HepG2 (cell line): ENCODE data around the gene SERPINF2. TPM values are rescaled to one million over a fixed set of nuclear protein-coding genes. Genes with fewer than 3 reads are reported as not detected.

Experiments
- DNMT3B ChIP-seq: conservative IDR thresholded peaks from 2 replicates; pipeline ENCODE4 v1.6.1; 2016; ENCODE audit warnings: missing biosample characterization, control low read depth
- MLLT10 ChIP-seq: sonication (generic); formaldehyde crosslinking; IDR thresholded peaks from 2 replicates; pipeline ENCODE4 v1.4.0; 2020; ENCODE audit warnings: missing genetic modification reagents
- NFYC ChIP-seq: IDR thresholded peaks from 2 replicates; pipeline ENCODE4 v1.6.1; 2016; ENCODE audit warnings: missing genetic modification reagents, missing compliant biosample characterization
- PCBP2 ChIP-seq: fragments of 200-400 bp; formaldehyde crosslinking; optimal IDR thresholded peaks from 2 replicates; pipeline ENCODE3; 2018; ENCODE audit warnings: low read length, low read depth; ENCODE audit not compliant: poor library complexity, severe bottlenecking
- PHB2 ChIP-seq: fragments of 450-650 bp; IDR thresholded peaks from 2 replicates; pipeline ENCODE4 v1.6.1; 2018; ENCODE audit not compliant: partially characterized antibody
- POGZ ChIP-seq: sonication (generic); formaldehyde crosslinking; IDR thresholded peaks from 2 replicates; pipeline ENCODE4 v1.4.0; 2020; ENCODE audit warnings: mild to moderate bottlenecking, missing genetic modification reagents
- PRMT3 ChIP-seq: sonication (generic); formaldehyde crosslinking; IDR thresholded peaks from 2 replicates; pipeline ENCODE4 v1.8.1; 2022; ENCODE audit warnings: low read depth, mild to moderate bottlenecking, moderate library complexity, missing genetic modification reagents, borderline replicate concordance
- PTBP1 ChIP-seq: fragments of 200-400 bp; formaldehyde crosslinking; IDR thresholded peaks from 2 replicates; pipeline ENCODE4 v1.6.1; 2018; ENCODE audit warnings: low read length, low read depth; ENCODE audit not compliant: poor library complexity, severe bottlenecking
- YEATS2 ChIP-seq: sonication (generic); formaldehyde crosslinking; IDR thresholded peaks from 2 replicates; pipeline ENCODE4 v1.4.0; 2020; ENCODE audit warnings: missing genetic modification reagents, borderline replicate concordance
- ZMYM2 ChIP-seq: sonication (generic); formaldehyde crosslinking; IDR thresholded peaks from 2 replicates; pipeline ENCODE4 v1.8.0; 2022; ENCODE audit warnings: mild to moderate bottlenecking, missing genetic modification reagents
- ZMYM3 ChIP-seq: sonication (generic); formaldehyde crosslinking; IDR thresholded peaks from 2 replicates; pipeline ENCODE4 v1.5.1; 2020; ENCODE audit warnings: mild to moderate bottlenecking, missing genetic modification reagents
- ZNF317 ChIP-seq: sonication (generic); formaldehyde crosslinking; IDR thresholded peaks from 2 replicates; pipeline ENCODE4 v1.5.0; 2020; ENCODE audit warnings: mild to moderate bottlenecking, missing genetic modification reagents
- ZNF441 ChIP-seq: sonication (generic); formaldehyde crosslinking; IDR thresholded peaks from 2 replicates; pipeline ENCODE4 v1.7.0; 2021; ENCODE audit warnings: missing genetic modification reagents, borderline replicate concordance
- ZNF530 ChIP-seq: sonication (generic); formaldehyde crosslinking; IDR thresholded peaks from 2 replicates; pipeline ENCODE4 v1.5.0; 2020; ENCODE audit warnings: low read depth, mild to moderate bottlenecking, missing genetic modification reagents
- ZNF547 ChIP-seq: sonication (generic); formaldehyde crosslinking; IDR thresholded peaks from 2 replicates; pipeline ENCODE4 v1.5.1; 2020; ENCODE audit warnings: mild to moderate bottlenecking, missing genetic modification reagents
- ZNF556 ChIP-seq: sonication (generic); formaldehyde crosslinking; IDR thresholded peaks from 2 replicates; pipeline ENCODE4 v1.4.0; 2020; ENCODE audit warnings: mild to moderate bottlenecking, missing genetic modification reagents, borderline replicate concordance
- ZNF7 ChIP-seq: IDR thresholded peaks from 2 replicates; pipeline ENCODE4 v1.6.1; 2016; ENCODE audit warnings: missing biosample characterization, missing genetic modification reagents
- polyA plus RNA-seq, 8 experiments: library from polyadenylated mRNA; depleted of rRNA in 3 of 8; stranded (reverse) in 7 of 8; unstranded in 1 of 8; fragments of >200 nt; fragmentation: Illumina TruSeq in 4 of 8; extraction: Trizol in 4 of 8; gene quantifications; 2 replicates each; pipeline versions ENCODE4 v1.2.1 to v1.2.3, GENCODE V29; 2011 to 2016; ENCODE audit warnings: low read depth in 4 of 8, missing spikeins in 1 of 8, mixed read lengths in 1 of 8; ENCODE audit not compliant: insufficient read depth in 1 of 8
- total RNA-seq, 5 experiments: library from RNA; depleted of rRNA; stranded (reverse); fragments of >200 nt; fragmentation: Illumina TruSeq; extraction: Trizol; gene quantifications; 2 replicates each; pipeline ENCODE4 v1.2.3, GENCODE V29; 2016; ENCODE audit warnings: low read depth in 1 of 5
- TF ChIP-seq, protein P1 (sequence below): sonication (generic); formaldehyde crosslinking; IDR thresholded peaks from 2 replicates; pipeline ENCODE4 v1.5.0; 2020; ENCODE audit warnings: missing genetic modification reagents
- TF ChIP-seq, protein P2 (sequence below): sonication (generic); formaldehyde crosslinking; IDR thresholded peaks from 2 replicates; pipeline ENCODE4 v1.8.0; 2022; ENCODE audit warnings: missing genetic modification reagents, mild to moderate bottlenecking, inconsistent platforms, borderline replicate concordance
- TF ChIP-seq, protein P3 (sequence below): sonication (generic); formaldehyde crosslinking; IDR thresholded peaks from 2 replicates; pipeline ENCODE4 v1.5.1; 2020; ENCODE audit warnings: missing genetic modification reagents, mild to moderate bottlenecking, borderline replicate concordance
- TF ChIP-seq, protein P4 (sequence below): sonication (generic); formaldehyde crosslinking; IDR thresholded peaks from 2 replicates; pipeline ENCODE4 v1.8.0; 2022; ENCODE audit warnings: missing genetic modification reagents, mild to moderate bottlenecking, borderline replicate concordance
- TF ChIP-seq, protein P5 (sequence below): sonication (generic); formaldehyde crosslinking; IDR thresholded peaks from 2 replicates; pipeline ENCODE4 v1.8.1; 2023; ENCODE audit warnings: mild to moderate bottlenecking, missing genetic modification reagents, borderline replicate concordance
- TF ChIP-seq, protein P6 (sequence below): sonication (generic); formaldehyde crosslinking; IDR thresholded peaks from 2 replicates; pipeline ENCODE4 v1.4.0; 2020; ENCODE audit warnings: missing genetic modification reagents, low read depth, mild to moderate bottlenecking, borderline replicate concordance

The SERPINF2 gene
- total and polyA plus RNA-seq, 2 of the 13 experiments (the other 11 are each of a cell fraction or from before 2014, with no cell fraction given), result 309 to 548 TPM

DNA sequence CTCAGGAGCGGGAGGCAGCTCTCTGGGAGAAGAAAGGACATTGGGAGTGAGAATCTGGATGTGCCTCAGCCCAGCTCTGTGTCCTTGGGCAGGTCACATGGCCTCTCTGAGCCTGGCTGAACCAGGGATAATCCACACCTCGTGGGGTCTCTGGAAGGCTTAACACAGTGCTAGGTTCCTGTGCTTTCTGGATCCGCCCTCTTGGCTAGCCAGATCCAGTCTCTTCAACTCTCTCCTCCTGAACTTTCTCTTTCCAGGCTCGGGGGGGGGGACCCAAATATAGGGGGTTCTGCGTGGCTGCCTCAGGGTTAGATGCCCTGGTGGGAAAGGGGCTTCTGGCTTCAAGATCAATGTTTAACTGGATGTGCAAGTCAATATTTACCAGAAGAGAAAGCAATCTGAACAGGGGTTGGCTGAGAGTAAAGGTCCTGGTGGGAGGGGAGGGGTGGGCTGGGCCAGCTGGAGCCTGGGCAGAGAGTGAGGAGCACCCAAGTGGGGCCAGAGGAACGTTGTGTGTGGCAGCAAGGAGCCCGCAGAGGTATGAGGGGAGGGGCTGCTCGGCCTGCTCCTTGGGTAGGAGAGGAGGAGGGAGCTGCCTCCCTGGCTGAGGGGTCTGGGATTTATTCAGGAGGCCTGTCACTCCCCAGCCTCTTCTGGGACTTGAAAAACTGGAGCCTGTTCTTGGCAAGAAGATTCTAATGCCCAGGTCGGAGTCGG, at the start of gene SERPINF2 (continued):
- TF ChIP-seq, protein P1, sequence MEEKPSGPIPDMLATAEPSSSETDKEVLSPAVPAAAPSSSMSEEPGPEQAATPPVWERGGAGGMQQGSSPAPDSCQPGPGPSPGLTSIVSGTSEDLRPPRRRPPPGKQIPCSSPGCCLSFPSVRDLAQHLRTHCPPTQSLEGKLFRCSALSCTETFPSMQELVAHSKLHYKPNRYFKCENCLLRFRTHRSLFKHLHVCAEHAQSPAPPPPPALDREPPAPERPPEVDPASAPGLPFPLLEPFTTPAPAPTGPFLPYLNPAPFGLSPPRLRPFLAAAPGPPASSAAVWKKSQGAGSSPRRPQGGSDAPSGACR (CRISPR knock-in tag), result no peak; the same call in 1 of the 2 replicates
- TF ChIP-seq ZNF556 (CRISPR knock-in tag), result 0 out of 2 replicates have a peak, but pooled peaks have one; percentile 23
- TF ChIP-seq PRMT3 (CRISPR knock-in tag), result no peak
- TF ChIP-seq YEATS2 (CRISPR knock-in tag), result no peak; the same call in 1 of the 2 replicates
- TF ChIP-seq PCBP2, result no peak
- TF ChIP-seq, protein P2, sequence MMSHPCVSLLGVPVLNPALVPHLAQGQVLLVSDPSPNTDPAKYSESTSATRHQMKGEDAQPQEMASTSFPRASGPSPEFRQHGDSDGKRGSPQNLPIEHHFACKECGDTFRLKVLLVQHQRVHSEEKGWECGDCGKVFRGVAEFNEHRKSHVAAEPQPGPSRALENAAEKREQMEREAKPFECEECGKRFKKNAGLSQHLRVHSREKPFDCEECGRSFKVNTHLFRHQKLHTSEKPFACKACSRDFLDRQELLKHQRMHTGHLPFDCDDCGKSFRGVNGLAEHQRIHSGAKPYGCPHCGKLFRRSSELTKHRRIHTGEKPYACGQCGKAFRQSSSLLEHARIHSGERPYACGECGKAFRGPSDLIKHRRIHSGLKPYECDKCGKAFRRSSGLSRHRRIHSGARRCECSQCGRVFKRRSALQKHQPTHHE, result 0 out of 2 replicates have a peak, but pooled peaks have one; percentile 45
- no peak for TF ChIP-seq POGZ
- TF ChIP-seq, protein P3, sequence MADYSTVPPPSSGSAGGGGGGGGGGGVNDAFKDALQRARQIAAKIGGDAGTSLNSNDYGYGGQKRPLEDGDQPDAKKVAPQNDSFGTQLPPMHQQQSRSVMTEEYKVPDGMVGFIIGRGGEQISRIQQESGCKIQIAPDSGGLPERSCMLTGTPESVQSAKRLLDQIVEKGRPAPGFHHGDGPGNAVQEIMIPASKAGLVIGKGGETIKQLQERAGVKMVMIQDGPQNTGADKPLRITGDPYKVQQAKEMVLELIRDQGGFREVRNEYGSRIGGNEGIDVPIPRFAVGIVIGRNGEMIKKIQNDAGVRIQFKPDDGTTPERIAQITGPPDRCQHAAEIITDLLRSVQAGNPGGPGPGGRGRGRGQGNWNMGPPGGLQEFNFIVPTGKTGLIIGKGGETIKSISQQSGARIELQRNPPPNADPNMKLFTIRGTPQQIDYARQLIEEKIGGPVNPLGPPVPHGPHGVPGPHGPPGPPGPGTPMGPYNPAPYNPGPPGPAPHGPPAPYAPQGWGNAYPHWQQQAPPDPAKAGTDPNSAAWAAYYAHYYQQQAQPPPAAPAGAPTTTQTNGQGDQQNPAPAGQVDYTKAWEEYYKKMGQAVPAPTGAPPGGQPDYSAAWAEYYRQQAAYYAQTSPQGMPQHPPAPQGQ, result no peak
- peak; percentile 58; the same call in 1 of the 2 replicates for TF ChIP-seq ZNF441 (CRISPR knock-in tag)
- no peak for TF ChIP-seq ZNF530 (CRISPR knock-in tag)
- TF ChIP-seq NFYC (CRISPR knock-in tag), result peak; percentile 35; the same call in 1 of the 2 replicates
- TF ChIP-seq ZNF7 (CRISPR knock-in tag), result peak; percentile 29; the same call in 1 of the 2 replicates
- TF ChIP-seq, protein P4, sequence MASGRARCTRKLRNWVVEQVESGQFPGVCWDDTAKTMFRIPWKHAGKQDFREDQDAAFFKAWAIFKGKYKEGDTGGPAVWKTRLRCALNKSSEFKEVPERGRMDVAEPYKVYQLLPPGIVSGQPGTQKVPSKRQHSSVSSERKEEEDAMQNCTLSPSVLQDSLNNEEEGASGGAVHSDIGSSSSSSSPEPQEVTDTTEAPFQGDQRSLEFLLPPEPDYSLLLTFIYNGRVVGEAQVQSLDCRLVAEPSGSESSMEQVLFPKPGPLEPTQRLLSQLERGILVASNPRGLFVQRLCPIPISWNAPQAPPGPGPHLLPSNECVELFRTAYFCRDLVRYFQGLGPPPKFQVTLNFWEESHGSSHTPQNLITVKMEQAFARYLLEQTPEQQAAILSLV (CRISPR knock-in tag), result peak; percentile 38; the same call in 1 of the 2 replicates
- TF ChIP-seq PTBP1, result no peak
- TF ChIP-seq MLLT10 (CRISPR knock-in tag), result no peak
- TF ChIP-seq, protein P5, sequence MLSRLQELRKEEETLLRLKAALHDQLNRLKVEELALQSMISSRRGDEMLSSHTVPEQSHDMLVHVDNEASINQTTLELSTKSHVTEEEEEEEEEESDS (CRISPR knock-in tag), result no peak
- TF ChIP-seq DNMT3B (CRISPR knock-in tag), result no peak
- no peak; the same call in 1 of the 2 replicates for TF ChIP-seq ZNF547 (CRISPR knock-in tag)
- TF ChIP-seq, protein P6, sequence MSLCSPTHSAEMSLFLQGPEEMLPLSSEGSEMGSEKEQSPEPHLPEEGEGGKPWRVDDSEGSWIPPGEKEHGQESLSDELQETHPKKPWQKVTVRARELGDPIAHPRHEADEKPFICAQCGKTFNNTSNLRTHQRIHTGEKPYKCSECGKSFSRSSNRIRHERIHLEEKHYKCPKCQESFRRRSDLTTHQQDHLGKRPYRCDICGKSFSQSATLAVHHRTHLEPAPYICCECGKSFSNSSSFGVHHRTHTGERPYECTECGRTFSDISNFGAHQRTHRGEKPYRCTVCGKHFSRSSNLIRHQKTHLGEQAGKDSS (CRISPR knock-in tag), result no peak
- TF ChIP-seq ZMYM3, result peak; percentile 87
- TF ChIP-seq PHB2, result no peak
- TF ChIP-seq ZMYM2 (CRISPR knock-in tag), result no peak
- TF ChIP-seq ZNF317 (CRISPR knock-in tag), result no peak
